ENCODE results near the gene SCYL1. TPM values are rescaled to one million over a fixed set of nuclear protein-coding genes. Genes with fewer than 3 reads are reported as not detected.

SCYL1 gene
- total and polyA plus RNA-seq, 2 donors from 2014 or later, result 72.2 to 78.9 TPM

DNA sequence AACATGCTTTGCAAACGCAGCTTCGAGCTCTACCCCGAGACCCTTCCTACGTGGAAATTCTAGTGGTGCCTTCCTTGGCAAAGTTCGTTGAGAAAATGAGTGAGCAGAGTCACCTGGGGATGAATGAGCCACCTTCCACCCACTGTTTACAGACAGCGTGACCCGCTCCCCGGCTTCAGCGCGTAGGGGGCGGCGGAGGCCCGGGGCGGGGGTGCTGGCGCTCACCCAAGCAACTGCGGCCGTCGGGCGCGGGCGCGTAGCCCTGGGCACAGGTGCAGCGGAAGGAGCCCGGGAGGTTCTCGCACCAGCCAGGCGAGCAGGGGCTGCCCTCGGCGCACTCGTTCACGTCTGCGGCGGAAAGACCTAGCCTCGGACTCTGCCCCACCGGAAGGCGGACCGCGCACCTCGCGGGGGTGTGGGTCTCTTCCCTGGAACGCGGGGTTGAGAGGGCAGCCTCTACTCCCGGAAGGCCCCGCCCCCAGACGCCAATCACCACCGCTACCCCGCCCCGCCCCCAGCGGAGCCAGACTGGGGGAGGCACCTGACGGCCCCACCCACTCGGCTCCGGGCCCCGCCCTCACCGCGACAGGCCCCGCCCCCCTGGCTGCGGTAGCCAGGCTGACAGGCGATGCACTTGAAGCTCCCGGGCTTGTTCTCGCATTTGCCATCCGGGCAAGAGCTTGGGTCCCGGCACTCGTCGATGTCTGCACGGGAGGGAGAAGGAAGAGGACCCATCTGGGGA is 21.5 kb downstream of the SCYL1 start:
- Histone ChIP-seq H3K4me3 (ENCODE audit: low read length in 3 of 3) (peak overlapping the region; percentile 26 to 64 (median 61)), H3K4me1 (ENCODE audit: control insufficient read depth in 2 of 3, insufficient read depth in 2 of 3, low read depth in 1 of 3, low read length in 3 of 3) (peaks cover 0 to 11% (median 1%) of the 10 kb centered on the region in 3 donors), H3K9me3 (ENCODE audit: control insufficient read depth in 2 of 3, insufficient read depth in 1 of 3, low read length in 3 of 3) (no peaks in the 10 kb centered on the region), H3K9ac (ENCODE audit: low read length in 3 of 3) (peak overlapping the region in 1 of 3 donors; percentile 33), H3K27ac (ENCODE audit: low read depth in 2 of 2, low read length in 2 of 2) (peak overlapping the region; percentile 51 to 59), H3K27me3 (ENCODE audit: control insufficient read depth, insufficient read depth, low read length) (no peaks in the 10 kb centered on the region), H3K36me3 (ENCODE audit: control insufficient read depth in 2 of 3, insufficient read depth in 3 of 3, low read length in 3 of 3) (peaks cover 0 to 2% (median 0%) of the 10 kb centered on the region in 3 donors)
- TF ChIP-seq, protein P1, sequence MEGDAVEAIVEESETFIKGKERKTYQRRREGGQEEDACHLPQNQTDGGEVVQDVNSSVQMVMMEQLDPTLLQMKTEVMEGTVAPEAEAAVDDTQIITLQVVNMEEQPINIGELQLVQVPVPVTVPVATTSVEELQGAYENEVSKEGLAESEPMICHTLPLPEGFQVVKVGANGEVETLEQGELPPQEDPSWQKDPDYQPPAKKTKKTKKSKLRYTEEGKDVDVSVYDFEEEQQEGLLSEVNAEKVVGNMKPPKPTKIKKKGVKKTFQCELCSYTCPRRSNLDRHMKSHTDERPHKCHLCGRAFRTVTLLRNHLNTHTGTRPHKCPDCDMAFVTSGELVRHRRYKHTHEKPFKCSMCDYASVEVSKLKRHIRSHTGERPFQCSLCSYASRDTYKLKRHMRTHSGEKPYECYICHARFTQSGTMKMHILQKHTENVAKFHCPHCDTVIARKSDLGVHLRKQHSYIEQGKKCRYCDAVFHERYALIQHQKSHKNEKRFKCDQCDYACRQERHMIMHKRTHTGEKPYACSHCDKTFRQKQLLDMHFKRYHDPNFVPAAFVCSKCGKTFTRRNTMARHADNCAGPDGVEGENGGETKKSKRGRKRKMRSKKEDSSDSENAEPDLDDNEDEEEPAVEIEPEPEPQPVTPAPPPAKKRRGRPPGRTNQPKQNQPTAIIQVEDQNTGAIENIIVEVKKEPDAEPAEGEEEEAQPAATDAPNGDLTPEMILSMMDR (IDR thresholded peaks at IDR 0.05; ENCODE audit: borderline replicate concordance, extremely low read depth, insufficient read depth), result no peak
- no peak for FAIRE-seq
- intact Hi-C loops (cut with DNase I), result no loop called here
- DNase-seq, result peak; percentile 87 to 97 (median 93)

DNA sequence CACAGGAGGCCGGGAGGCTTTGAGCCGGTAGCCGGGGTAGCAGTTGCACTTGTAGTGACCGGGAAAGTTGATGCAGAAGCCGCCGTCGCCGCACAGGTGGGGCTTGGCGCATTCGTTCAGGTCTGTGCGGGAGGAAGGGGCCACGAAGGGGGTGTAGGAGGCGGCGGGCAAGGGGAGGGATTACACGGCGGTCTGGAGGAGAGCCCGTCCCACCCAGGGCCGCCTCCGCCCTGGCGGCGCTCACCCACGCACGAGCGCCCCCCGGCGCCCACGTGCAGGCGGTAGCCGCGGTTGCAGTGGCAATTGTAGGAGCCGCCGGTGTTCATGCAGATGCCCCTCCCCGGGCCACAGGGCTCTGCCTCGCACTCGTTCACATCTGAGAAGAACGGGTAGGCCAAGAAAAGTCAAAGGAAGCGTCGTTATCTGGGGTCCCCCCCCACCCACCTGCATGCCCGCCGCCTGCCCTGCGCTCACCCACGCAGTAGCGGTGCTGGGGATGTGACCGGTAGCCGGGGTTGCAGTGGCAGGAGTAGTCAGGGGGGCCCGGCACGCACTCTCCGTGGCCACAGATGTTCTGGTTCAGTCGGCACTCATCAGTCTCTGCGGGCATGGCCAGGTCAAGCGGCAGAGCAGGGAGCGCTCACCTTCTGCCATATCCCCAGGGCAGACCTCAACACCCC is 22.7 kb downstream of the SCYL1 start:
- Histone ChIP-seq H3K4me1 (ENCODE audit: control insufficient read depth in 2 of 3, insufficient read depth in 2 of 3, low read depth in 1 of 3, low read length in 3 of 3) (peaks cover 0 to 18% (median 4%) of the 10 kb centered on the region in 3 donors), H3K27ac (ENCODE audit: low read depth in 2 of 2, low read length in 2 of 2) (no peak overlapping the region), H3K9ac (ENCODE audit: low read length in 3 of 3) (no peak overlapping the region), H3K9me3 (ENCODE audit: control insufficient read depth in 2 of 3, insufficient read depth in 1 of 3, low read length in 3 of 3) (no peaks in the 10 kb centered on the region), H3K36me3 (ENCODE audit: control insufficient read depth in 2 of 3, insufficient read depth in 3 of 3, low read length in 3 of 3) (peaks cover 0 to 2% (median 0%) of the 10 kb centered on the region in 3 donors), H3K4me3 (ENCODE audit: low read length in 3 of 3) (no peak overlapping the region), H3K27me3 (ENCODE audit: control insufficient read depth, insufficient read depth, low read length) (no peaks in the 10 kb centered on the region)
- DNase-seq, result peak in 4 of 5 donors; percentile 35 to 80 (median 62)
- TF ChIP-seq, protein P1 (IDR thresholded peaks at IDR 0.05; ENCODE audit: borderline replicate concordance, extremely low read depth, insufficient read depth), result no peak
- FAIRE-seq, result no peak
- intact Hi-C loops (cut with DNase I), result no loop called here

DNA sequence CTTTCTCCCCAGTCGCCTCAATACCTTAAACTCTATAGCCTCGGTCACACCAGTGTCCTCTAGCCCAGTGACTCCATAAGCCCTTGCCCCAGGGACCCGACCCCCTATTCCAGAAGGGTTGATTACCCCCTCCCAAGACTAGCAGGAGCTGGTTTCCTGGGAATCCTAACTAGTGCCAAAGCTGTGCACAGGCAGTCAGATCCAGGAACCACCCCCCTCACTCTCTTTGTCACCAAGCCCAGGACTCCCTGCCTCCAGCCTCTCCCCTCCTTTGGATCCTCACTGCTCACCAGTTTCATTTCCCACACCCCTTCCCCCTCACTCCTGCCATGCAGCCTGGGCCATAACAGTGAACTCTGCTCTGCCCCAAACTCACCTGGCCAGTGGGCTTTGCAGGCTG is 23.5 kb downstream of the SCYL1 start:
- intact Hi-C loops (cut with DNase I), result no loop called here
- DNase-seq (no peak), FAIRE-seq (no peak)
- Histone ChIP-seq H3K36me3 (ENCODE audit: control insufficient read depth in 2 of 3, insufficient read depth in 3 of 3, low read length in 3 of 3) (peaks cover 0 to 2% (median 0%) of the 10 kb centered on the region in 3 donors), H3K27ac (ENCODE audit: low read depth in 2 of 2, low read length in 2 of 2) (no peak overlapping the region), H3K4me3 (ENCODE audit: low read length in 3 of 3) (no peak overlapping the region), H3K27me3 (ENCODE audit: control insufficient read depth, insufficient read depth, low read length) (no peaks in the 10 kb centered on the region), H3K9me3 (ENCODE audit: control insufficient read depth in 2 of 3, insufficient read depth in 1 of 3, low read length in 3 of 3) (no peaks in the 10 kb centered on the region), H3K9ac (ENCODE audit: low read length in 3 of 3) (no peak overlapping the region), H3K4me1 (ENCODE audit: control insufficient read depth in 2 of 3, insufficient read depth in 2 of 3, low read depth in 1 of 3, low read length in 3 of 3) (peaks cover 0 to 20% (median 4%) of the 10 kb centered on the region in 3 donors)
- TF ChIP-seq, protein P1 (IDR thresholded peaks at IDR 0.05; ENCODE audit: borderline replicate concordance, extremely low read depth, insufficient read depth), result no peak
